22Rv1 (cell line): ENCODE measurements around the gene VRK2.

Experiments
- CTCF ChIP-seq: fragments of 450-650 bp; IDR thresholded peaks from 2 replicates; pipeline ENCODE4 v1.5.1; 2017; ENCODE audit warnings: mild to moderate bottlenecking
- ZFX ChIP-seq: fragments of 450-650 bp; IDR thresholded peaks from 2 replicates; pipeline ENCODE4 v1.6.1; 2017; ENCODE audit warnings: antibody characterized with exemption, borderline replicate concordance

GRCh38 chr2:58098254-58099095 lies 51.9 kb downstream of the VRK2 start:
- no peak for TF ChIP-seq CTCF
- TF ChIP-seq ZFX: no peak
